Brain microvascular endothelial cell (primary cell): ENCODE data around the gene TRIM71.
"Not testable (repeated sequence)": the region's sequence is repeated elsewhere in the genome, so short reads cannot be mapped to it uniquely, and the experiment has no call there.

Source experiments
- DNase-seq: peaks from one replicate; pipeline ENCODE4 v3.0.0-alpha.2; 2020
- H3K27ac ChIP-seq: fragments of 250-450 bp; sonication (Bioruptor Pico); 2 replicates; pipeline ENCODE4 v1.5.1; 2020; ENCODE audit warnings: mild to moderate bottlenecking, moderate library complexity
- H3K27me3 ChIP-seq: fragments of 250-450 bp; sonication (Bioruptor Pico); replicated peaks from 2 replicates; pipeline ENCODE4 v1.5.1; 2020; ENCODE audit warnings: mild to moderate bottlenecking
- H3K36me3 ChIP-seq: fragments of 250-450 bp; sonication (Bioruptor Pico); replicated peaks from 2 replicates; pipeline ENCODE4 v1.5.1; 2020; ENCODE audit warnings: mild to moderate bottlenecking
- H3K4me3 ChIP-seq: 2 replicates; pipeline ENCODE4 v1.5.1; 2011; ENCODE audit warnings: low read depth, mild to moderate bottlenecking, control low read depth, low read length, moderate library complexity
- in situ Hi-C: cut with HindIII; loops from 2 replicates; pipeline ENCODE4 v1.10.0; 2017; ENCODE audit warnings: low sequenced_read_pairs, low pct_ligation_motif_present
- TF ChIP-seq, protein P1 (sequence below): IDR thresholded peaks from 2 replicates; pipeline ENCODE4 v1.5.1; 2011; ENCODE audit warnings: low read depth, mild to moderate bottlenecking, moderate library complexity, low read length, control low read depth, inconsistent platforms; ENCODE audit errors: missing control alignments

TRIM71 gene

DNA sequence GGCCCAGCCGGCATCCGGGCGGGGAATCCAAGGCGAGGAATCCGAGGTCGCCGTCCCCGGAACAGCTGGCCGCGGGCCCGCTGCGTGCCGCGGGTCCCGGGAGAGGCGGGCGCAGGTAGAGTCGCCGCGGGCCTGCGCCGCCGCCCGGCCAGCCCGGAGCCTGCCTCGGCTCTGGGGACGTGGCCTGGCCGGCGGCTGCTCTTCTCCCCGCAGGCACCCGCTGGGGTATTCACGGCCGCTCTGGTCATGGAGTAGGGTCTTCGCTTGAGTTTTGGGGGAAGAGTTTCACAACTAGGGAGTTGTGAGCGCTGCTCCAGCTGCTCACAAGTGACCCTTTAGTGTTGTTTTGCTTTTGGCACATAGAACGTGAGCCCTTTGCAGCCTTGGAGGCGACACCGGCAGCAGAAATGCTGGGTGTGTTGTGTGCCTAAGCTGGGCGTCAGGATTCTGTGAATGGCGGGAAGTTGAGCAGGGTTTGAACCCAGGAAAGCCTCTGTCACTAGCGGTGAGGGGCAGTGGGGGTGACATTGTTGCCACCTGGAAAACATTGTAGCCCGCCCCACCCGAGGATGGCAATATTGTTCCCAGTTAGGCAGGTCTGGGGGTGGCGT, 4.0 kb downstream of the TRIM71 start:
- in situ Hi-C loops: no loop called here
- no peaks in the 10 kb centered on the region for H3K36me3 ChIP-seq
- no peak overlapping the region for H3K4me3 ChIP-seq
- no peak for DNase-seq
- no peak overlapping the region for H3K27ac ChIP-seq
- peaks cover 63% of the 10 kb centered on the region for H3K27me3 ChIP-seq
- TF ChIP-seq, protein P1, sequence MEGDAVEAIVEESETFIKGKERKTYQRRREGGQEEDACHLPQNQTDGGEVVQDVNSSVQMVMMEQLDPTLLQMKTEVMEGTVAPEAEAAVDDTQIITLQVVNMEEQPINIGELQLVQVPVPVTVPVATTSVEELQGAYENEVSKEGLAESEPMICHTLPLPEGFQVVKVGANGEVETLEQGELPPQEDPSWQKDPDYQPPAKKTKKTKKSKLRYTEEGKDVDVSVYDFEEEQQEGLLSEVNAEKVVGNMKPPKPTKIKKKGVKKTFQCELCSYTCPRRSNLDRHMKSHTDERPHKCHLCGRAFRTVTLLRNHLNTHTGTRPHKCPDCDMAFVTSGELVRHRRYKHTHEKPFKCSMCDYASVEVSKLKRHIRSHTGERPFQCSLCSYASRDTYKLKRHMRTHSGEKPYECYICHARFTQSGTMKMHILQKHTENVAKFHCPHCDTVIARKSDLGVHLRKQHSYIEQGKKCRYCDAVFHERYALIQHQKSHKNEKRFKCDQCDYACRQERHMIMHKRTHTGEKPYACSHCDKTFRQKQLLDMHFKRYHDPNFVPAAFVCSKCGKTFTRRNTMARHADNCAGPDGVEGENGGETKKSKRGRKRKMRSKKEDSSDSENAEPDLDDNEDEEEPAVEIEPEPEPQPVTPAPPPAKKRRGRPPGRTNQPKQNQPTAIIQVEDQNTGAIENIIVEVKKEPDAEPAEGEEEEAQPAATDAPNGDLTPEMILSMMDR: no peak

DNA sequence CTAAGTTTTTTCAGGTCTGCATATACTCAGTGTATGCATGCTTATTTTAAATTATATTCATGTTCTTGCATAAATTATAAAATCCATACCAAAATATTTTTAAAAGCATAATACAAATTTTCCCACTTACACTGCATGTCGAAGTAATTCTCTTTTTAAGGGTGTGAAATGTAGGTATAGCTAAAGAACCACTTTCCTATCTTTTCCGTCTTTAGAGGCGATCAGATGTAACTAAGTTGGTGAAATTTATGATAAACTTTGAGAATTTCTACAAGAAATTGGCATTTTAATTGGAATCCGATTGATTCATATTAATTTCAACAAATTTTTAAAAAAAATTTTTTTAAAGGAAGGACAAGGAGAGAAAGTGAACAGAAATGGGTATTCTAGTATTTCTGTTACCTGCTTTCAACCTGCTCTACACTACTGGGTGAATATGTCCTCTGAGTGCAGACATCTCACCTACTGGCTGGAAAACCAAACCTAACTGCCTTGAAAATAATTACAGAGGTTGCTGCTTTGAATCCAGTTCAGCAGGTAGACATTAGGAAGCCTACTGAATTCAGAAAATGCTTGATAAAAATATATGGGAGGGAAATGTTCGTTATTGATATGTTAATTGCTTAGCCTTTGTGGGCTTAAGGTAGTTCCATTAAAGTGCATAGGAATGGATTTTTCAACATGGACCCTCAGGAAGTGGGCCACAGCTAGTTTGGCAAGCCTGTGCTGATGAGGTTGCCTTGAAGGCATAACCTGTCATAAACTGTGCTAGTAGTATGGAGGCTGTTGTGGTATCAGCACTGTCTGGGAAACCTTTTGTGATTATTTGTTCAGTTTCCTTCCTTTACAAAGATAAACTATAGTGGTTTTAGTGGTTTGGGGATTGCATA, 5.1 kb downstream of the TRIM71 start:
- Histone ChIP-seq H3K27ac (no peak overlapping the region), H3K4me3 (no peak overlapping the region), H3K36me3 (no peaks in the 10 kb centered on the region), H3K27me3 (peaks cover 52% of the 10 kb centered on the region)
- TF ChIP-seq, protein P1: no peak
- no peak for DNase-seq
- in situ Hi-C loops: no loop called here

DNA sequence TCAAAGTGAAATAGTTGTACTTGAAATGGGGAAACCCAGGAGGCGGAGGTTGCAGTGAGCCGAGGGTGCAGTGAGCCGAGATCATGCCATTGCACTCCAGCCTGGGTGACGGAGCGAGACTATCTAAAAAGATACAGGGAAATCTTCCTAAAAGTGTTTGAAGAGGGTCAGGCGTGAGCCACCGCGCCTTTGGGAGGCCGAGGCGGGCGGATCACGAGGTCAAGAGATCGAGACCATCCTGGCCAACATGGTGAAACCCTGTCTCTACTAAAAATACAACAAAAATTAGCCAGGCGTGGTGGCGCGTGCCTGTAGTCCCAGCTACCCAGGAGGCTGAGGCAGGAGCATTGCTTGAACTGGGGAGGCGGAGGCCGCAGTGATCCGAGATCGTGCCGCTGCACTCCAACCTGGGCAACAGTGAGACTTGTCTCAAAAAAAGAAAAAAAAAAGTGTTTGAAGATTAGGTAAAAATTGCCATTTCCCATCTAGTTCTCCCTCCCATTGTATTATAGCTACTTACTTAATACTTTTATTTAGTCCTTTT, 5.9 kb downstream of the TRIM71 start:
- H3K27ac ChIP-seq, DNase-seq, H3K4me3 ChIP-seq, in situ Hi-C loops, H3K36me3 ChIP-seq: not testable (repeated sequence)
- peaks cover 43% of the 10 kb centered on the region for H3K27me3 ChIP-seq

DNA sequence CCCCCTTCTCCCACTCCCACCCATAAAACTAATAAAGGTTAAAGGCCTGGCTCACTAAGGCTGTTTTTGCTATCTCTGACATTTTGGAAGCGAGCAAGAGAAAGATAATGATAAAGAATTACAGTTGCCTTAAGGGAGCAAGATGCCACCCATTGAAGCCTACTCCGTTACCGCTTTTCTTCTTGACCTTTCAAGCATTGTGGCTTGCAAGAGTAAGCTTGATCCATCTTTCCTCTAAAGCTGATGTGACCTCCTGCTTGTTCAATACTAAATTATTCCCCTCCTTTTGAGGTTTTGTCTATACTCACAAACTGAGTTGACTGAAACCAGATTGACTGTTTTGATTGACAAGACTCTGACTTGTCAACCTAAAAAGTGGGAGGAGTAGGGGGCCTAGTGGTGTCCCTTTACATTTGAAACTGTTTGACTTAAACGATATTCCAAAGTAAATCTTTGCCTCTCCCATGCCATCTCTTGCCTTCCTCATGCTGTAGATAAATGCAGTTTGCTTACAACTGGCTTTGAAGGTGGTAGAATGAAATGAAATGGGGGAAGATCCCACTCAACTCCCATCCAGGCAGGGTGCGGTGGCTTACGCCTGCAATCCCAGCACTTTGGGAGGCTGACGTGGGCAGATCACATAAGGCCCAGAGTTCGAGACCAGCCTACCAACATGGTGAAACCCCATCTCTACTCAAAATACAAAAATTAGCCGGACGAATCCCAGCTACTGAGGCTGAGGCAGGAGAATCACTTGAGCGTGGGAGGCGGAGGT, 8.0 kb downstream of the TRIM71 start:
- H3K27ac ChIP-seq: no peak overlapping the region
- no peaks in the 10 kb centered on the region for H3K36me3 ChIP-seq
- TF ChIP-seq, protein P1: no peak
- H3K27me3 ChIP-seq: peaks cover 23% of the 10 kb centered on the region
- H3K4me3 ChIP-seq: no peak overlapping the region
- in situ Hi-C loops: no loop called here
- no peak for DNase-seq

DNA sequence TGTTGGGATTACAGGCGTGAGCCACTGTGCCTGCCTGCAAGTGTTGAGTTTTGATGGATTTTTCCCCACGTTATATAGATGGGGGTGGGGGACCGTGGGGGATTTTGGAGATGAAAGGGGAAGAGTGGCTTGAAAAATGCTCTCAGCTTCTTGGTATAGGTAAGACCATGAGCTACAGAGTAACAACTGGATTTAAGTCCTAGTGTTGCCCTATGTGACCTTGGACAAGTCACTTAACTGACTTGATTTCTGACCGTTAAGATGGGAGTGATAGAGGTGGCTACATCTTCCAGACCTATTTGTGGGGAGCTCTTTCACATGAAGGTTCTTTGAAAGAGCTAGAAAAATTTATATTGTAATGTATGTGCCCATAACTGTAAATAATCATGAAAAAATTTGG, 13.3 kb downstream of the TRIM71 start:
- Histone ChIP-seq H3K4me3 (no peak overlapping the region), H3K36me3 (no peaks in the 10 kb centered on the region), H3K27ac (no peak overlapping the region), H3K27me3 (peaks cover 15% of the 10 kb centered on the region)
- TF ChIP-seq, protein P1: no peak
- no peak for DNase-seq
- in situ Hi-C loops: no loop called here

DNA sequence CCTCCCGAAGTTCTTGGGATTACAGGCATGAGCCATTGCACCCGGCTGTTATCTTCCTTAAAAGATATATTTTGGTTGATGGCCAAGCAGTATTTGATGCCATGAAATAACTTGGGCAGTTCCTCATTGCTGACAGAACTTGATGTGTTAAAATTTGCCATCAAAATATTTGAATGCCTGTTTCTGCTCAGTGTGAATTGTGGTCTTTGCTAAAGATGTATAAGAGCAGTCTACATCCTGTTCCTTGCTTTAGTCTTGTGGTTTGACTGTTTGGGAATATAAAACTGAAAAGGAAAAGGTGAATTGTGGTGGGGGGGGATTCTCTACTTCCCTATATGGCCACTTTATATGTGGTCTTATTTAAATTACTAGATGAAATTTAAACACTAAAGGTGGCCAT, 14.0 kb downstream of the TRIM71 start:
- Histone ChIP-seq H3K36me3 (no peaks in the 10 kb centered on the region), H3K27ac (no peak overlapping the region), H3K27me3 (peaks cover 15% of the 10 kb centered on the region), H3K4me3 (no peak overlapping the region)
- in situ Hi-C loops: no loop called here
- no peak for DNase-seq
- TF ChIP-seq, protein P1: no peak
